Inferior parietal cortex (tissue), 1 donor: Measurements from ENCODE around the gene TLDC2.
"Not testable (repeated sequence)": the region's sequence is repeated elsewhere in the genome, so short reads cannot be mapped to it uniquely, and the experiment has no call there.

ENCODE experiments used
- DNase-seq: peaks from one replicate; pipeline ENCODE4 v3.0.0-alpha.2; 2016; ENCODE audit errors: extremely low spot score

Gene TLDC2

GRCh38 chr20:36875702-36876472 is at the start of gene TLDC2:
Gene TLDC2, plus strand, starts transcription at chr20:36876138. Its CDS starts 37 bp downstream, at chr20:36876175.
- no peak for DNase-seq

DNA sequence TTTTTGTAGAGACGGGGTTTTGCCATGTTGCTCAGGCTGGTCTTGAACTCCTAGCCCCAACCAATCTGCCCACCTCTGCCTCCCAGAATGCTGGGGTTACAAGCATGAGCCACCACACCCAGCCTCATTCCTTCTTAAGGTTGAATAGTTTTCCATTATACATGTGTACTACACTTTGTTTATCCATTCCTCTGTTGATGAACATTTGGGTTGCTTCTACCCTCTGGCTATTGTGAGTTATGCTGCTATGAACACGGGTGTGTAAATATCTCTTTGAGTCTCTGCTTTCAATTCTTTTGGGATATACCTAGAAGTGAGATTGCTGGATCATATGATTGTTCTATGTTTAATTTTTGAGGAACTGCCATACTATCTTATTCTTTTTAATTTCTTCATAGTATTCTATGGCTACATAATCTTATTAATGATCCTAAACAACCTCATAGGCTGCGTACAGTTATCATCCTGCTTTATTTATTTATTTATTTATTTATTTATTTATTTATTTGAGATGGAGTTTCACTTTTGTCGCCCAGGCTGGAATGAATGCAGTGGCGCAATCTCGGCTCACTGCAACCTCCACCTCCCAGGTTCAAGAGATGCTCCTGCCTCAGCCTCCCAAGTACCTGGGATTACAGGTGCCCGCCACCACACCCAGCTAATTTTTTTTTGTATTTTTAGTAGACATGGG is 49.2 kb upstream of the TLDC2 start:
- DNase-seq = no peak

DNA sequence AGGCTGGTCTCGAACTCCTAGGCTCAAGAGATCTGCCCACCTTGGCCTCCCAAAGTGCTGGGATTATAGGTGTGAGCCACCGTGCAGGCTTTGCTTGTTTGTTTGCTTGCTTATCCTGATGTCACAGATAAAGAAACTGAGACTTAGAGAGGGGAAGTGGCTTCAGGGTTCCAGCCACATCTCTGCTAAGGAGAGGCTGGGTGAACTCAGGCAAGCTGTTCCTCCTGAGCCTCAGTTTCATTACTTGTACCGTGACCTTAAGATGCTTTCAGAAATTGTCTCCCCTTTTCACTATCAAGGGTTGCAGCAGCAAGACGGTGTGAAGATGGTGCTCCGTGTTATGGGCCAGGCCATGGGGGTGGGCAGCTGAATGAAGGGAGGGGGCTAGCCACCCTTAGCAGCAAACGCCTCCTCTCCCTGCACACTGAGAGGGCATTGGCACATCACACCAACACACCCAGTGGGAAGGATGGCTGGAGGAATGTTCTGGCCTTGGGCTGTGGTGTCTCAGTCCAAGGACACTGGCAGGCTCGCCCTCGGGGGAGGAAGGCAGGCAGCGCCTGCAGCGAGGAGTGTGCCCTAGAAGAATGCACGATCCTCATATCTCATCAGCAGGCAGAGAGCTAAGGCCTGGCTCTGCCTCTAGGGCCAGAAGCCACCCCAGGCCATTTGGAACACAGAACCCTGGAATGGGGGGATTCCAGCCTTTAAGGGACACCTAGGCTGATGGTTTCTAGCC is 48.2 kb upstream of the TLDC2 start:
- DNase-seq = no peak

GRCh38 chr20:36830791-36831691 is 44.9 kb upstream of the TLDC2 start:
- DNase-seq = no peak

- no peak for DNase-seq
Observed at GRCh38 chr20:36832791-36833190, 43.1 kb upstream of the TLDC2 start.

DNA sequence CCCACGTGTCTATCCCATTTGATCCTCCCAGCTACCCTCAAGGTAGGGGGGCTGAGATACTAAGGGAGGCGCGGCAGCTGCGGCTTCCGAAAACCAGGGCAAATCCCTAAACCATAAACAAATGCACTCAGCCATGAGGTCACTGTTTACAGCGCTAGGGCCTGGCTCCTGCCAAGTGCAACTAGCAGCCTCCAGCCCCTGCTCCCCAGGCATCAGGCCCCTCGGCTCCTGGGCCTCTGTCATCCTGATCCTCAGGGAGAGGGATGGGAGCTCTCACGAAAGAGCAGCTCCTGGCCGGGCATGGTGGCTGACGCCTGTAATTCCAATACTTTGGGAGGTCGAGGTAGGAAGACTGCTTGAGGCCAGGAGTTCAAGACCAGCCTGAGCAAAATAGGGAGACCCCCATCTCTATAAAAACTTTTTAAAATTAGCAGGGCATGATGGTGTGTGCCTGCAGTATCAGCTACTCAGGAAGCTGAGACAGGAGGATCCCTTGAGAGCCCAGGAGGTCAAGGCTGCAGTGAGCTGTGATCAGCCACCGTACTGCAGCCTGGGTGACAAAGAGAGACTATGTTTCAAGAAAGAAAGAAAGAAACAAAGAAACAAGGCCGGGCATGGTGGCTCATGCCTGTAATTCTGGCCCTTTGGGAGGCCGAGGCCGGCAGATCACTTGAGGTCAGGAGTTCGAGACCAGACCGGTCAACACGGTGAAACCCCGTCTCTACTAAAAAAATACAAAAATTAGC is 42.5 kb upstream of the TLDC2 start:
- DNase-seq = no peak

DNA sequence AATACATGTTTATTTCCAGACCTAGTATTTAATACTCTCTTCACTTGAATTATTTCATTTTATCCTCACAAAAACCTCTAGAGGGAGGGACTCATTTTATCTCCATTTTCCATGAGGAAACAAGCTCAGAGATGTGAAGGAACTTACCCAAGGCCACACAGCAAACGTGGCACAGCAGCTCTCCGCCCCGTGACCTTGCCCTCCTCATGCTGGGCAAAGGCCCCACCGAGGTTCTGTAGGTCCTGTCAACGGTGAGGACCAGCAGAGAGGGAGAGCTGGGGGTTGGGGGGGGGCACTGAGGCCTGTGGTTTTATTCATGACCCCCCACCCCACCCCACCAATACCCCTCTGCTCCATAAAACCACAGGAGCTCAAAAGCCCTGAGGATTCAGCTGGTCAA is 40.9 kb upstream of the TLDC2 start:
- DNase-seq = no peak

- DNase-seq = peak; percentile 90
Observed at GRCh38 chr20:36835453-36836198, 40.3 kb upstream of the TLDC2 start.

GRCh38 chr20:36836591-36837269 is 39.2 kb upstream of the TLDC2 start:
- DNase-seq = peak; percentile 48

GRCh38 chr20:36838376-36838775 is 37.6 kb upstream of the TLDC2 start:
- not testable (repeated sequence) for DNase-seq

DNA sequence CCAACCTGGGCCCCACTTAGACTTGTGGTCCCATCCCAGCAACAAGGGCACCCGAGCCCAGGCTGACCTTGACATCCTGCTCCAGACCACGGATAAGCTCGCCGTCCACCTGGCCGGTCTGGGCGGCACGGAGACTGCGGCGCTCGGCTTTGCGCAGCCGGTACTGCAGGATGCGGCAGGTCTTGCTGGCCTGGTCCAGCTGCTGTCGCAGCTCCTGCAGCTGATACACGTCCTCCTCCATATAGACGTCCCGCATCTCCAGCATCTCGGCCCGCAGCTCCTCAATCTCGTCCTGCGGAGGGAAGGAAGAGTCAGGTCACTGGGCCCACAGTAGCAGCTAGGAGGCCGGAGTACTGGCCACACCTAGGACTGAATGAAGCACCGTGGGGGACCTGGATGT is 36.8 kb upstream of the TLDC2 start:
- DNase-seq = no peak

GRCh38 chr20:36841030-36841429 is 34.9 kb upstream of the TLDC2 start:
- not testable (repeated sequence) for DNase-seq

DNA sequence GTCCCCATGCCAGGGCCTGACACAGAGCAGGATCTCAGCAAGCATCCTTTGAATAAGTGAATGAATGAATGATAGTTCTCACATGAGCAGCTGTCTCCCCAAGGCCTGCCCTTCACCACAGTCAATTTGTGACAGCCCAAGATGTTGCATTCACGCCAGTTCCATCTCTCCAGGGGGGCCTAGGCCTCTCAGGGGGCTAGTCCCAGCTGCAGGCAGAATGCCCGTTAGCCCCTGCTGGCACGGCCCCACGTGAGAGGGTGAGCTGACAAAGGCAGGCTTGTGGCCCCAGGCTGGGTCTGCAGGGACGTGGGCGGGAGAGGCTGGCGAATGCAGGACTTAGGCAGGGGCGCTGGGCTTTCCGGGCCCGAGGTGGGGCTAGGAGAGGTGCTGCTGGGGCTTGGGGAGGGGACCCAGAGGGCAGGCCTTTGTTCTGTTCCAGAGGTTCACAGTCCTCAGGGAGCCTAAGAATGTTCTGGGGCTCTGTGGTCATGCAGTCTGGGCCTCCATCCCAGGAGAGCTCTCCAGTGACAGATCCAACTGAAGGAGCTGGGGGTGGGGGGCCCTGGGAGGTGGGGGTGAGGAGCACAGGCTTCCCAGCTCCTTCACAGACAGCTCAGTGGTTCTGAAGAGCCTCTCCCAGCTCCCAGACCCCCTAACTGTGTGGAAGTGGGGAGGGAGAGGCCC is 30.5 kb upstream of the TLDC2 start:
- DNase-seq = peak; percentile 52

DNA sequence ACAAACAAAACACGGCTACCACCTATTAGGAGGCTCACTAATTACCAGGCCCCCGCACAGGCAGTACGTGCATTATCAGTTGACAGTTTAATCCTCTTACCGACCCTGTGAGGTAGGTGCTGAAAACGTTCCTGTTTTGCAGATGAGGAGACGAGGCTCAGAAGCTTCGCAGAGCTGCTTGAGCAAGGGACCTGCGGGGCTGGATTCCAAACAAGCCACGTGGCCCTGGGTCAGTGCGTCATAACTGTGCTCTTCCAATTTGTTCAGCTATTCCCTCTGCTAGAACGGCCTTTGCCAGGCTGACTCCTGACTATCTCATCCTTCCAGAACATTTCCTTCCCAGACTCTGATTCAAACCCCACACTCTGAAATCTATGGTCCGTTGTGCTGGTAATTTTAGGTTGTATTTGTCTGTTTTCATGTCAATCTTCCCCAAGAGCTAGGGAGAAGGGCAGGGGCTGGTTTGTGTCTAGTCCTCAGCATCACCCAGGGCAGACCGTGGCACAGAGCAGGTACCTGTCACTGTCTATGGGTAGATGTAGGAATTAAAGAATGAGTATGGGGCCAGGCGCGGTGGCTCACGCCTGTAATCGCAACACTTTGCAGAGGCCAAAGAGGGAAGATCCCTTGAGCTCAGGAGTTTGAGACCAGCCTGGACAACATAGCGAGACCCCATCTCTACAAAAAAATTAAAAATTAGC is 28.8 kb upstream of the TLDC2 start:
- no peak for DNase-seq

- DNase-seq = no peak
Observed at GRCh38 chr20:36847710-36848040, 28.3 kb upstream of the TLDC2 start.

GRCh38 chr20:36848078-36848660 is 27.8 kb upstream of the TLDC2 start:
- no peak for DNase-seq

- no peak for DNase-seq
Observed at GRCh38 chr20:36848677-36849076, 27.3 kb upstream of the TLDC2 start.
